Glutamatergic neuron (in vitro differentiated cells): ENCODE results near the gene PACSIN2. TPM values are rescaled to one million over a fixed set of nuclear protein-coding genes. Genes with fewer than 3 reads are reported as not detected.

ENCODE experiments used
- DNase-seq: peaks from one replicate; pipeline ENCODE4 v3.0.0; 2022
- H3K27ac Mint-ChIP-seq: one replicate; pipeline ENCODE4 v1.8.0; 2020; ENCODE audit warnings: mild to moderate bottlenecking, mixed read lengths, inconsistent platforms; ENCODE audit not compliant: unreplicated experiment
- H3K27me3 Mint-ChIP-seq: one replicate; pipeline ENCODE4 v1.8.0; 2020; ENCODE audit warnings: mild to moderate bottlenecking, moderate library complexity, mixed read lengths, inconsistent platforms; ENCODE audit not compliant: unreplicated experiment
- H3K36me3 Mint-ChIP-seq: one replicate; pipeline ENCODE4 v1.8.0; 2020; ENCODE audit warnings: mild to moderate bottlenecking, mixed read lengths, inconsistent platforms; ENCODE audit not compliant: unreplicated experiment
- H3K4me1 Mint-ChIP-seq: one replicate; pipeline ENCODE4 v1.8.0; 2020; ENCODE audit warnings: mild to moderate bottlenecking, low read depth, mixed read lengths, inconsistent platforms; ENCODE audit not compliant: unreplicated experiment
- H3K4me3 Mint-ChIP-seq: one replicate; pipeline ENCODE4 v1.8.0; 2020; ENCODE audit warnings: mild to moderate bottlenecking, mixed read lengths, inconsistent platforms; ENCODE audit not compliant: unreplicated experiment
- H3K9me3 Mint-ChIP-seq: one replicate; pipeline ENCODE4 v1.8.0; 2020; ENCODE audit warnings: mild to moderate bottlenecking, moderate library complexity, mixed read lengths, inconsistent platforms; ENCODE audit not compliant: unreplicated experiment
- total RNA-seq: library from RNA; stranded (reverse); fragmentation: NEBNext Ultra II Directional; extraction: Animal tissue kit (Norgen Biotek cat#: 25700); gene quantifications from one replicate; pipeline ENCODE4 v1.2.1, GENCODE V29; 2021; ENCODE audit not compliant: unreplicated experiment
- TF ChIP-seq, protein P1 (sequence below): fragments of 200-600 bp; sonication (generic); IDR thresholded peaks from one replicate; pipeline ENCODE4 v1.5.0; 2021; ENCODE audit not compliant: partially characterized antibody, unreplicated experiment

PACSIN2 gene
- total RNA-seq, 1 donor from 2014 or later, result 47.3 TPM

DNA sequence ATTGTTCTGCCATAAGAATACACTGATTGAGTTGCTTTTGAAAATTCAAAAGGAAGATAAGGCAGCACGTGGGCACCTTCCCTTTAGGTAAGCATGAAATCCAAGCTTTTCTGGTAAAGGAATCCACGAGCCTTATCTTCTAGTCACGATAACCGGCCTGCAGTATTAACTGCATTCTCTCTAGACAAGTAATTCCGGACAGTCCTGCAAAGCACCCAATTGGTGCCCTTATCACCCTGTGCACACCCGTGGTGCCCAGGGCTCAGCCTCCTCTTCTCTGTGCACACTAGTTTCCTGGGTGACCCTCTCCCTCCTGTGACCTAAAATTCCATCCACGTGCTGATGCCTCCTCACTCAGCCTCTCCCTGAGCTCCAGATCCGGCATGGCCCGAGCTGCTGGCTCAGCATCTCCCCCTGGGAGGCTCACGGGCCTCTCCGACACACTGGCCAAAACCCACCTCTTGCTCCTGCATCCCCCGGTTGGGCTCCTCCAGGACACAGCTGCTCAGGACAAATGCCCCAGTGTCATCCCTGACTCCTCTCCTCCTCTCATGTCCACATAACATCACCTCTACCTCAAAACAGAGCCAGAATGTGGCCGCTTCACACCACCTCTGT lies 63.7 kb downstream of the PACSIN2 start:
- Mint-ChIP-seq H3K9me3 (no peaks in the 10 kb centered on the region), H3K36me3 (peaks cover 4% of the 10 kb centered on the region), H3K27me3 (peaks cover 2% of the 10 kb centered on the region), H3K4me1 (peaks cover 29% of the 10 kb centered on the region), H3K27ac (no peak overlapping the region), H3K4me3 (peak overlapping the region; percentile 17)
- TF ChIP-seq, protein P1, sequence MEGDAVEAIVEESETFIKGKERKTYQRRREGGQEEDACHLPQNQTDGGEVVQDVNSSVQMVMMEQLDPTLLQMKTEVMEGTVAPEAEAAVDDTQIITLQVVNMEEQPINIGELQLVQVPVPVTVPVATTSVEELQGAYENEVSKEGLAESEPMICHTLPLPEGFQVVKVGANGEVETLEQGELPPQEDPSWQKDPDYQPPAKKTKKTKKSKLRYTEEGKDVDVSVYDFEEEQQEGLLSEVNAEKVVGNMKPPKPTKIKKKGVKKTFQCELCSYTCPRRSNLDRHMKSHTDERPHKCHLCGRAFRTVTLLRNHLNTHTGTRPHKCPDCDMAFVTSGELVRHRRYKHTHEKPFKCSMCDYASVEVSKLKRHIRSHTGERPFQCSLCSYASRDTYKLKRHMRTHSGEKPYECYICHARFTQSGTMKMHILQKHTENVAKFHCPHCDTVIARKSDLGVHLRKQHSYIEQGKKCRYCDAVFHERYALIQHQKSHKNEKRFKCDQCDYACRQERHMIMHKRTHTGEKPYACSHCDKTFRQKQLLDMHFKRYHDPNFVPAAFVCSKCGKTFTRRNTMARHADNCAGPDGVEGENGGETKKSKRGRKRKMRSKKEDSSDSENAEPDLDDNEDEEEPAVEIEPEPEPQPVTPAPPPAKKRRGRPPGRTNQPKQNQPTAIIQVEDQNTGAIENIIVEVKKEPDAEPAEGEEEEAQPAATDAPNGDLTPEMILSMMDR, result no peak
- no peak for DNase-seq

DNA sequence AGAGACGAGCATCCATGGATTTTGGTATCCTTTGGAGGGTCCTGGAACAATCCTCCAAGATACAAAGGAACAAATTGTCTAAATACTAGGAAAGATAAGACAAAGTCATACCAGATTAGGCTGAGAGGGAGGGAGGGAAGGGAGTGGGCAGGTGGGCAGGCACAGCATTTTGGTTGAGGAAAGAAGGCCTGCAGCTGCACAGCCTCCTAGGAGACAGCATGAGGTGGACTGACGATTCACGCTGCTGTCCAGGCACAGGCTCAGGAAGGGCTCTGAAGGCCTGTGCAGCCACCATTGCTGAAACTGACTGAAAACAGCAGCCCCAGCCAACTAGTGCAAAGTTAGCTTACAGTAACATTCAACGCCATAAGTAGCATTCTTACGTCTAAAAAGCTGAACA lies 64.7 kb downstream of the PACSIN2 start:
- Mint-ChIP-seq H3K4me1 (peaks cover 34% of the 10 kb centered on the region), H3K36me3 (no peaks in the 10 kb centered on the region), H3K9me3 (peaks cover under 1% of the 10 kb centered on the region), H3K27me3 (peaks cover 2% of the 10 kb centered on the region), H3K4me3 (no peak overlapping the region), H3K27ac (no peak overlapping the region)
- TF ChIP-seq, protein P1, result no peak
- no peak for DNase-seq

DNA sequence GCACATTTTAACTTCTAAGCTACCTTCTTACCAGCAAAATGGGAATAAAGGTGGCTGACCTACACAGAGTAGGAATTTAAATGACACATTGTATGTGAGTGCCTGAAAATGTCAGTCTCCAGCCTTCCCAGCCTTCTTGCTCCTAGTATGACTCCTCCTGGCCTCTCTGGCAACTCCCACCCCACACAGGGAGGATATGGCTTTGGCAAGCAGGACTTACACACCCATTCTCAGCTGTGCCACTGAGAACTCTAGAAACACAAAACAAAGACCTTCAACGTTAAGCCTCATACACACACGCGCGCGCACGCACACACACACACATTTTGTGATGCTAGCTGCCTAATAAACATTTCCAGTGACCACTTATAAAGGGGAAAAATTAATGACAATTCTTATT lies 65.8 kb downstream of the PACSIN2 start:
- TF ChIP-seq, protein P1, result no peak
- Mint-ChIP-seq H3K9me3 (peaks cover 1% of the 10 kb centered on the region), H3K4me1 (peaks cover 34% of the 10 kb centered on the region), H3K27me3 (peaks cover 2% of the 10 kb centered on the region), H3K27ac (no peak overlapping the region), H3K4me3 (no peak overlapping the region), H3K36me3 (no peaks in the 10 kb centered on the region)
- DNase-seq, result no peak

DNA sequence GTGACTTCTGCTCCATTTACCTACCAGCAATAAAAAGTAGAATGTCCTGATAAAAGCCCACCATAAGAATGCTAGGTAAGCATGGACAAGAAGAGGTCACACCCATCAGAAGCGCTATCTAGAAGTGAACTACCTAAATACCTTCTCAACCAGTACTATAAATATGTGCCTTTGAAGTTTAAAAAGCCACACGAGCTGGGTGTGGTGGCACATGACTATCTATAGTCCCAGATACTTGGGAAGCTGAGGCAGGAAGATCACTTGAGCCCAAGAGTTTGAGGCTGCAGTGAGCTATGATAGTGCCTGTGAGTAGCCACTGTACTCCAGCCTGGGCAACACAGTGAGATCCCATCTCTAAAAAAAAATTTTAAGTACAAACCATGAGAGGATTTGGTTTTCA lies 66.7 kb downstream of the PACSIN2 start:
- DNase-seq, result no peak
- H3K27me3 Mint-ChIP-seq, result peaks cover 2% of the 10 kb centered on the region
- peaks cover 35% of the 10 kb centered on the region for H3K4me1 Mint-ChIP-seq
- peaks cover 1% of the 10 kb centered on the region for H3K9me3 Mint-ChIP-seq
- no peaks in the 10 kb centered on the region for H3K36me3 Mint-ChIP-seq
- TF ChIP-seq, protein P1, result no peak
- H3K27ac Mint-ChIP-seq, result no peak overlapping the region
- H3K4me3 Mint-ChIP-seq, result no peak overlapping the region

DNA sequence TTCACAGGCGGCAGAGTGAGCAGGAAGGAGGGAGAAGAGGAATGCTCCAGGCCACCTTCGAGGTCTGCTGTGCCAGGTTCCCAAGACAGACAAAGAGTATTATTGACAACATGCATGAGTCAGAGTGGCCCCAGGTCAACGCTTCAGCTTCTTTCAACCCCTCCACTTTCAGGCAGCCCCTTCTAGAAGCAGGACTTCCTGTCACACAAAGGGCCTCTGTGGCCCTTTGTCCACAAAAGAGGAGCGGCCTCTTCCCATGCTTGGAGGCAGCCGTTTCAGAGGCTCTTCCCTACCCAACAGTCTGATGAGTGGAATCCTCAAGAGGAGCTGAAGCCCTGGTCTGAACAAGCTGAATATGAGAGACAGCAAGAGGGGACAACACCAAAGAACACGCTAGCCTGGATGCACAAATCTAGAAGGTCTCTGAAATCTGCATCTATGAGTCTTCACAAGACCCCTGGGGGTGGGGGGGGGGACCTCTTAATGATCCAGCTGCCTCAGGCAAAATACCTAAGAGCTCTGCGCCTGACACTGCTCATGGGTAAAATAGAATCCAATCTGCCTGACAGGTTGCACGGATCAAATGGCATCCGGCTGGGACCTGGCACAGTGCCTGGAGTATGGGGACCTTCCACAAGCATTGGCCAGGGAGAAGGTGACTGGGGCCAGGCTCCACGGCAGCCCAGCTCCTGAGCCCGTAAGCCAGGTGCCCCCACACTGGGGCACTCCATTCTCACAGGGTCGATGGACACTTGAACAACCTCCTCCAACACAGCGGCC lies 67.5 kb downstream of the PACSIN2 start:
- TF ChIP-seq, protein P1, result no peak
- peaks cover 2% of the 10 kb centered on the region for H3K27me3 Mint-ChIP-seq
- H3K36me3 Mint-ChIP-seq, result no peaks in the 10 kb centered on the region
- no peak for DNase-seq
- H3K4me1 Mint-ChIP-seq, result peaks cover 35% of the 10 kb centered on the region
- H3K9me3 Mint-ChIP-seq, result peaks cover 1% of the 10 kb centered on the region
- peak overlapping the region; percentile 35 for H3K4me3 Mint-ChIP-seq
- H3K27ac Mint-ChIP-seq, result peak overlapping the region; percentile 60
